ENCODE results near the gene PID1. TPM values are rescaled to one million over a fixed set of nuclear protein-coding genes. Genes with fewer than 3 reads are reported as not detected.

The PID1 gene
- polyA plus RNA-seq, 3 donors = 5.0 to 7.3 (median 5.6) TPM

- no peak for DNase-seq (ENCODE audit: extremely low read depth in 1 of 11, low read depth in 9 of 11, low spot score in 4 of 11)
Observed at GRCh38 chr2:229152674-229153073, 118.4 kb downstream of the PID1 start.

- DNase-seq (ENCODE audit: extremely low read depth in 1 of 11, low read depth in 9 of 11, low spot score in 4 of 11) = no peak
Observed at GRCh38 chr2:229150317-229150716, 120.8 kb downstream of the PID1 start.

- DNase-seq (ENCODE audit: extremely low read depth in 1 of 11, low read depth in 9 of 11, low spot score in 4 of 11) = no peak
Observed at GRCh38 chr2:229141424-229142025, 129.6 kb downstream of the PID1 start.

GRCh38 chr2:229137639-229138038, 133.4 kb downstream of the PID1 start:
- no peak for DNase-seq (ENCODE audit: extremely low read depth in 1 of 11, low read depth in 9 of 11, low spot score in 4 of 11)

DNA sequence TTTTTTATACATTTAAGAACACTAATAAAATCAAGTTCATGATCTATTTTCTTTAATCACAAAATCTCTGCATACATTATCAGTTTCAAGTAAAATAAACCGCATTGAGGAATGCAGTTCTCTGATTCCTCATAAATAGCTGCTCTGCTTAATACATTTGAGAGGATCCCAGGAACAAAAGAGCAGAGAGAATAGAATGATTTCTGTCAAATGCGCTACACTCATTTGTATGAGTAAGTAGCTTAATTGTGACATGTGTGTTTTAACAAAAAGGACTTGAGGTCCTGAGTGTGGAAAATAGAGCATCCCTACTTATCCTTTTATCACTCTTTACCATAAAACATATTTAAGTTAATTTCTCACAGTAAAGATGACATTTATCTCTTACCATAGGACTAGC, 134.0 kb downstream of the PID1 start:
- DNase-seq (ENCODE audit: extremely low read depth in 1 of 11, low read depth in 9 of 11, low spot score in 4 of 11) = no peak

GRCh38 chr2:229133155-229133772, 137.8 kb downstream of the PID1 start:
- peak in 5 of 11 donors; percentile 7 to 47 (median 17) for DNase-seq (ENCODE audit: extremely low read depth in 1 of 11, low read depth in 9 of 11, low spot score in 4 of 11)

GRCh38 chr2:229132236-229132635, 138.9 kb downstream of the PID1 start:
- no peak for DNase-seq (ENCODE audit: extremely low read depth in 1 of 11, low read depth in 9 of 11, low spot score in 4 of 11)

DNA sequence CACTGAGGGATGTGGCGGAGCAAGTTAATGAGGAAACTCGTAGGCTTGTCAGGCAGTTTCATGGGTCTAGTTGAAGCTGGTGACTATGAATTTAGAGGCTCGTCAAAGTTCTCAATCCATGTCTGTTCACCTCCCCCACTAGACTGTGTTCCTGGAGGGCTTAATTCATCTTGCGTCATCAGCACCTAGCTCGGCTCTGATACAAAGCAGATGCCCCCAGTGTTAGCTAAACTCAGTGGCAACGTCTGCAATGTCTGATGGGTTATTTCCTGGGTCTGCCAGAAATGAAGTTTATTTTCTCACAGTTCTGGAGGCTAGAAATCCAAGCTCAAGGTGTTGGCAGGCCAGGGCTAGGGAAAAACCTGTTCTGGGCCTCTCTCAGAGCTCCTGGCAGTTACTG, 140.6 kb downstream of the PID1 start:
- DNase-seq (ENCODE audit: extremely low read depth in 1 of 11, low read depth in 9 of 11, low spot score in 4 of 11) = no peak

- DNase-seq (ENCODE audit: extremely low read depth in 1 of 11, low read depth in 9 of 11, low spot score in 4 of 11) = no peak
Observed at GRCh38 chr2:229129738-229130371, 141.2 kb downstream of the PID1 start.

DNA sequence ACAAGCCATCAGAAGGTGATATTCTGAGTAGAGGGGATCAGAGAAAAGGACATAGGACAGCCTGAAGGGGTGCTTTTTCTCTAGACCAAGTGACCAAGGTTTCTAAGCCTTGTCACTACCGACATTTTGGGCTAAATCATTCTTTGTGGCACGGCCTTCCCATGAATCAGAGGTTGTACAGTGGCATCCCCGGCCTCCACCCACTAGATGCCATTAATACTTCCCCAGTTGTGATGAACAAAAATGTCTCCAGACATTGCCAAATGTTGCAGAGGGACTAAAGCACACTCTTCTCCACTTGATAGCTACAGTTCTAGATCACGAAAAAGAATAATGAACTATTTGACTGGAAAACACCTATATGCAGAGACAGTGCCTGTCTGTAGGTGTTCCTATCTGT, 143.6 kb downstream of the PID1 start:
- DNase-seq (ENCODE audit: extremely low read depth in 1 of 11, low read depth in 9 of 11, low spot score in 4 of 11) = no peak

GRCh38 chr2:229126066-229126465, 145.0 kb downstream of the PID1 start:
- no peak for DNase-seq (ENCODE audit: extremely low read depth in 1 of 11, low read depth in 9 of 11, low spot score in 4 of 11)

- peak in 10 of 11 donors; percentile 15 to 75 (median 34) for DNase-seq (ENCODE audit: extremely low read depth in 1 of 11, low read depth in 9 of 11, low spot score in 4 of 11)
Observed at GRCh38 chr2:229124136-229124535, 147.0 kb downstream of the PID1 start.

DNA sequence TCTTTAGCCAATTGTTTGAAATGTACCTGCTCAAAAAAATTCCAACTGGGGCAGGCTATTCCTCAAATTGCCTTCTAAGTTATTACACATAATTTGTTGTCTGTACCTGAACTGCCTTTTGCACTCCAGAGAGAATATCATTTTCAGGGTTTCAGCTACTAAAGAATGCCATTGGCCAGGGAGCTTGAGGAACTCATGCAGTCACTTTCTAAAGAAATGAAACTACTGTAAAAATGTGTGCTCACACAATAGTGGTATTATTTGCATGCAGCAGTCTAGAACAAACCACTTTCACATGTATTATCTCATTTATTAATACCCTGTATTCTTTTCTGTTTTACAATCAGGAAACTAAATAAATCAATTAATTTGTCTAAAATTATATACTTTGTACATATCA, 152.2 kb downstream of the PID1 start:
- DNase-seq (ENCODE audit: extremely low read depth in 1 of 11, low read depth in 9 of 11, low spot score in 4 of 11) = no peak

DNA sequence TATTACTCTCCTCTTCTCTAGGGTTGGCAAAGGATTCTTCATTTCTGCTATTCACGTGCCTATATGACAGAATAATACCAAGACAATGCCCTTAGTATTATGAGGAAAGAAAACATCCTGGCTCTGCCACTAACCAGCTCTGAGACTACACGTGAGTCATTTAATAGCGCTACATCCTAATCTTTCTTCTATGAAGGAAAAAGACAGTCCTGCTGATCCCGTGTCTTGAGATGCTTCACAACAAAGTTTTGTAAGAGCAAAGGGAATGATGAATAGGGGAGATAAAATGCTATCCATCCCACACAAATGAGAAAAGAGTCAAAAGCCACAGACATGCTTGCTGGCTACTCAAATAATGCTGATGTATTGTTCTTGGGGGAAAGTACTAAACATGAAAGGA, 152.8 kb downstream of the PID1 start:
- no peak for DNase-seq (ENCODE audit: extremely low read depth in 1 of 11, low read depth in 9 of 11, low spot score in 4 of 11)

- no peak for DNase-seq (ENCODE audit: extremely low read depth in 1 of 11, low read depth in 9 of 11, low spot score in 4 of 11)
Observed at GRCh38 chr2:229111744-229112143, 159.3 kb downstream of the PID1 start.

- DNase-seq (ENCODE audit: extremely low read depth in 1 of 11, low read depth in 9 of 11, low spot score in 4 of 11) = no peak
Observed at GRCh38 chr2:229109195-229109594, 161.9 kb downstream of the PID1 start.

GRCh38 chr2:229107601-229108000, 163.5 kb downstream of the PID1 start:
- no peak for DNase-seq (ENCODE audit: extremely low read depth in 1 of 11, low read depth in 9 of 11, low spot score in 4 of 11)

- no peak for DNase-seq (ENCODE audit: extremely low read depth in 1 of 11, low read depth in 9 of 11, low spot score in 4 of 11)
Observed at GRCh38 chr2:229104974-229105387, 166.1 kb downstream of the PID1 start.

DNA sequence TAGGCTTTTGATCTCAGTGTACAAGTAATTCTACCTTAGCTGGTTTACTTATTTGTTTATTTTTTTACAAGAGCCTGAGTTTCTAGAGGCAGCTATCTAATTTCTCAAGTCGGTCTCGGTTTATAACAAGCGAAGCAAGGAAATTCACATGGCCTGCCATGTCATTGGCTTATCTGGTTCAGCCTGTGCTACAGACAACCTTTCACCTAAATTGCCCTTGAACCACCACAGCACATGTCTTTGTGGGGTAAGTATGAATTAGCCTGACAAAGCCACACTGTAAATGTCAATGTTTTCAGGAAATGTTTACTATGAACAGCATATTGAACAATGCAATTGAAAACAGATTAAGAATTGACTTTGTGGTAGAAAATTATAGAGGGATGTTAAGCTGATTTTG, 167.1 kb downstream of the PID1 start:
- DNase-seq (ENCODE audit: extremely low read depth in 1 of 11, low read depth in 9 of 11, low spot score in 4 of 11) = no peak

- DNase-seq (ENCODE audit: extremely low read depth in 1 of 11, low read depth in 9 of 11, low spot score in 4 of 11) = no peak
Observed at GRCh38 chr2:229101314-229101713, 169.8 kb downstream of the PID1 start.

- no peak for DNase-seq (ENCODE audit: extremely low read depth in 1 of 11, low read depth in 9 of 11, low spot score in 4 of 11)
Observed at GRCh38 chr2:229099231-229099630, 171.9 kb downstream of the PID1 start.

Data from renal cortex interstitium (tissue), 11 donors.